Measurements from ENCODE around the gene MAD1L1.
"Not testable (repeated sequence)": the region's sequence is repeated elsewhere in the genome, so short reads cannot be mapped to it uniquely, and the experiment has no call there.

Gene MAD1L1

GRCh38 chr7:1882451-1882850 lies 350.3 kb downstream of the MAD1L1 start:
- DNase-seq (ENCODE audit: low spot score) = no peak
- CTCF ChIA-PET = interaction anchor here (0.6 kb wide), 2 partner anchors 13 to 1010 kb away, joined by 3 read pairs; no protein-coding TSS in a partner anchor
- peak overlapping the region; percentile 78 for H3K27ac ChIP-seq
- POLR2A ChIA-PET (ENCODE audit: low non-redundant PET) = no interaction called here
- no peak for TF ChIP-seq CTCF (conservative IDR thresholded peaks at IDR 0.05; ENCODE audit: low read depth)

- POLR2A ChIA-PET (ENCODE audit: low non-redundant PET) = no interaction called here
These were observed 350.8 kb downstream of the MAD1L1 start for GRCh38 chr7:1881946-1882345.

DNA sequence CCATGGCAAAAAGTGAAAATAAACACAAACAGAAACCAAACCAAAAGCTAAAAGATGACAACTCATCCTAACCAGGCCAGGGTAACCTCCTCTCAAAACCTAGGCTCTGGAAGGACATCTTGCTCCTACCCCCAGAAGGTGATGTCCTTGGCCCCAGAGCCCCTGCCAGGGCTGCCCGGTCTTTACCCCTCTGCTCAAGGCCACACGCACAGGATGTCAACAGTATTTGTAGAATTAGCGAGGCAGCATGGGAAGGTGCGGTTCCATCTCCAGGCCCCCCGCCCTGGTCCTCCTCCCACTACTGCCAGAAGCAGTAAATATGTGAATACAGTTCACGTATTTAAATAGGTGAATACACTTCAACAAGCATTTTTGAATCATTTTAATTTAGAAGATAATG lies 356.1 kb downstream of the MAD1L1 start:
- CTCF ChIA-PET; H3K27ac ChIP-seq; DNase-seq (ENCODE audit: low spot score); POLR2A ChIA-PET (ENCODE audit: low non-redundant PET): not testable (repeated sequence)

More at GRCh38 chr7:1881946-1882345, 350.8 kb downstream of the MAD1L1 start:
- DNase-seq (ENCODE audit: low spot score) = no peak
- TF ChIP-seq CTCF (conservative IDR thresholded peaks at IDR 0.05; ENCODE audit: low read depth) = no peak
- H3K27ac ChIP-seq = peak overlapping the region; percentile 78
- CTCF ChIA-PET = interaction anchor here (0.6 kb wide), 2 partner anchors 14 to 1010 kb away, joined by 3 read pairs; no protein-coding TSS in a partner anchor

DNA sequence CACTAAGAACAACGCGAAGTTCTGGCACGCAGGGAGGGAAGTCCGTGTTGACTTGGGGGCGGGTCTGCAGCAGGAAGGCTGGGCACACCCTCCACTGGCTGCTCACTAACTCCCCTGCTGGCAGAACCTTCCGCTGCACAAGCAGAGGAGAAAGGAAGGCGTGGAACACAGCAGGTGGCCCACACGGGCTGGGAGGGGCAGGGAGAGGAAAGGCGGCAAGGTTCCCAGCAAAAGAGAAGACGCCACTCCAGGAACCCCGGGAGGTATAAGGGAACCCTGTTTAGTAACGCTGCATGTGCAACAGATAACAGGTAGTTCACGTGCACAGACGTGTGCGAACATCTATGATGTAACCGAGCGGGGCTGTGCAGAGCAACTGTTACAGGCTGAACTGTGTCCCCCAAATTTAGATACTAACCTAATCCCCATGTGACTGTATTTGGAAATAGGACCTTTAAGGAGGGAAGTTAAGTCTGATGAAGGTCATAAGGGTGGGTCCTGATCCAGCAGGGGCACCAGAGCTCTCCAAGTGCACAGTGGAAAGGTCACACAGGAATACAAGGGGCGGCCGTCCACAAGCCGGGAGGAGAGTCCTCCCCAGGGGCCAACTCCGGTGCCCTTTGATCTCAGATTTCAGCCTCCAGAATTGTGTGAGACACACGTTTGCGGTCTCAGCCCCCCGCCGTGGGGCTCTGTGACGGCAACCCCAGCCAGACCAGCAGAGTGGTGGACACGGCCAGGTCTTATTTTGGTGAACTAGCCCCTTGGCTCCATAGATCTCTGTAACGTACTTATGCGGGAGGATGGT lies 357.1 kb downstream of the MAD1L1 start:
- CTCF ChIA-PET; H3K27ac ChIP-seq; DNase-seq (ENCODE audit: low spot score); POLR2A ChIA-PET (ENCODE audit: low non-redundant PET): not testable (repeated sequence)

- H3K27ac ChIP-seq; CTCF ChIA-PET; DNase-seq (ENCODE audit: low spot score); POLR2A ChIA-PET (ENCODE audit: low non-redundant PET): not testable (repeated sequence)
These were observed 358.0 kb downstream of the MAD1L1 start for GRCh38 chr7:1874590-1875391.

DNA sequence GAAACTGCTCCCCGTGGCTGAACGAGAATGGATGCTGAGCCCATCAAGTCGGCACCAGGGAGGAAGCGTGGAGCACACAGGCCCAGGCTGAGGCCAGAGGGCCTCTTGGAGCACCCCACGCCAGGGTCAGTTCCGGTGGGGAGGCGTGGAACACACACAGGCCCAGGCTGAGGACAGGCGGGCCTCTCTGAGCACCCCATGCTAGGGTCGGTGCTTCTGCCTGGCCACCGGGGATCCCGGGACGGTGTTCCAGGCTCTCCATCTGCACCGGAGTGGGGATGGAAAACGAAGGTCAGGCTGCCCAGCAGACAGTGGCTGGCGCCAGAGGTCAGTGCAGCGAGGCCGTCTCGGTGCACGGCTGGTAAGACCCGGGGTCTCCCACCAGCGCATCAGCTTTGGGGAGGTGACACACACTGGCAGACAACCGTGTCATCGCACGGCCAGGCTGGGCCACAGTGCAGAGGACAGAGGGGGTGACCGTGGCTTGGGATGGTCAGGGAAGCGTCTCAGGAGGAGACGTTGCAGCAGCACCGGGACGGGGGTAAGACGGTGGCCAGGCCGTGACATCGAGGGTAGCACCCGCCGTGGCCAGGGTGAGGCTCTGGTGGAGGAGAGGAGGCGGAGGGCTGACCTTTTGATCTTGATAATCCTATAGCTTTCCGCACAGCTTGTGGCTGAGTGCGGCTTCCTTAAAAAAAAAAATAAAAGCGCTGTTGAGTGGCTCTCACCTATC lies 358.7 kb downstream of the MAD1L1 start:
- H3K27ac ChIP-seq = no peak overlapping the region
- DNase-seq (ENCODE audit: low spot score) = no peak
- CTCF ChIA-PET = no interaction called here
- POLR2A ChIA-PET (ENCODE audit: low non-redundant PET) = no interaction called here
- TF ChIP-seq CTCF (conservative IDR thresholded peaks at IDR 0.05; ENCODE audit: low read depth) = no peak

- TF ChIP-seq CTCF (conservative IDR thresholded peaks at IDR 0.05; ENCODE audit: low read depth) = no peak
- ChIA-PET CTCF (no interaction called here), POLR2A (ENCODE audit: low non-redundant PET) (no interaction called here)
- H3K27ac ChIP-seq = no peak overlapping the region
- DNase-seq (ENCODE audit: low spot score) = no peak
These were observed 359.3 kb downstream of the MAD1L1 start for GRCh38 chr7:1873421-1873820.

DNA sequence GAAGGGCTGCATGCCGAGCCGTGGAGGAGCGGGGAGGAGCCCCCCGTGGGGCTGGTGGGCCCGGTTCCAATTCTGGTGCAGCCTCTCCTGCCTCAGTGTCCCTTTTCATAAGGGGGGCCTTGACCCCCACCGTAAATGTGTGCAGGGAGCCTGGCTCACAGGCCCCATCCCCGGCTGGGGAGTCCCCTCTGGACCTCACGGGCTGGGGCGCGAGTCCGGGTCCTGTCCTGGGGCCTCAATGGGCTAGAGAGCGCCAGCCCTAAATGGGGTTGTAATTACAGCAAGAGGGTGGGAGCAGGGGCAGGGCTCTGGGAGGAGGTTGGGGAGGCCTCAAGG lies 359.7 kb downstream of the MAD1L1 start:
- ChIA-PET POLR2A (ENCODE audit: low non-redundant PET) (no interaction called here), CTCF (no interaction called here)
- TF ChIP-seq CTCF (conservative IDR thresholded peaks at IDR 0.05; ENCODE audit: low read depth) = no peak
- DNase-seq (ENCODE audit: low spot score) = no peak
- no peak overlapping the region for H3K27ac ChIP-seq

Data from RWPE1 (cell line).